ENCODE data around the gene MAGEF1. TPM values are rescaled to one million over a fixed set of nuclear protein-coding genes. Genes with fewer than 3 reads are reported as not detected.

The MAGEF1 gene
- total and polyA plus RNA-seq, 2 donors (not counting 3 experiments of a cell fraction or from before 2014, with no cell fraction given) = 7.0 to 14.2 TPM

DNA sequence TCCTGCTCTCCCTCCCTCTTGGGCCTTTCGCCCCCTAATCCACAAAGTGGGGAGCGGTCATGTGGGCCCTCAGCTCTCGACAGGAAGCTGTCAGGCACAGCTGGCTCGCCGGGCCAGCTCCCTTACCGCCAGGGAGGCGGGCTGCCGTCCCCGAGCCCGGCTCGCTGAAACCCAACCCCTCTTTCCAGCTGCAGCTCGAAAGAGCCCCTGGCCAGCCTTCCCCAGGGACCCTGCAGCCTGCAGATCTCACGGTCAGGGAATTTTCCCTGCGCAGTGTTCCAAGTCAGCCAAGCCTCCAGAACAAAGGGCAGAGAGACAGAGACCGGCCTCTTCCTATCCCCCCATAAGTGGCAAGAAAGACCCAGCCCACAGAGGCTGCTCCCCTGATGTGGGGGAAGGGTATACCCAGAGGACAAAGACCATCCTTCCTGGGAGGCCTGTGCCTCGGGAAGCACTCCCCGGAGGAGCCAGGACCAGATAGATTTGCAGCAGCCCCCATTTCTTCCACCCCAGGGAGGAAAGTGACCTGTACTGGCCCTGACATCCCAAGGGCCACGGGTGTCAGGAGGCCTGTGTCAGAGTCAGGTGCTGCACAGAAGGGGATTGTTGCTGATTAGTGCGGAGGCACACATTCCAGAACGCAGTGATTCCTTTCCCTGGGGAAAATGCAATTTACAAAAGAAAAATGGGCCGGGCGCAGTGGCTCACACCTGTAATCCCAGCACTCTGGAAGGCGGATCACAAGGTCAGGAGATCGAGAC is 32.6 kb downstream of the MAGEF1 start:
- no peaks in the 10 kb centered on the region for H3K9me3 ChIP-seq (replicated peaks; ENCODE audit: control insufficient read depth, insufficient read depth, low read length)
- no peak overlapping the region for H3K9ac ChIP-seq (replicated peaks; ENCODE audit: extremely low read depth, insufficient read depth, low read length)
- no peak for DNase-seq (ENCODE audit: low read depth, low spot score)
- H3K4me2 ChIP-seq (ENCODE audit: insufficient read depth, low read length) = no peak overlapping the region
- no peak overlapping the region for H3K27ac ChIP-seq (ENCODE audit: insufficient read depth, low read depth, low read length)
- CTCF ChIA-PET = no interaction called here
- intact Hi-C loops (cut with micrococcal nuclease) = no loop called here
- no peak for TF ChIP-seq MAX (IDR thresholded peaks at IDR 0.05; ENCODE audit: insufficient read depth, insufficient read length)
- TF ChIP-seq EZH2 (IDR thresholded peaks at IDR 0.05; ENCODE audit: borderline replicate concordance, low read depth, low read length, severe bottlenecking) = no peak
- TF ChIP-seq POLR2AphosphoS5 (IDR thresholded peaks at IDR 0.05; ENCODE audit: insufficient read depth, low read depth, low read length) = no peak
- TF ChIP-seq GATA2 (IDR thresholded peaks at IDR 0.05; ENCODE audit: insufficient read depth, insufficient read length, low read depth, low read length) = no peak
- TF ChIP-seq, protein P1, sequence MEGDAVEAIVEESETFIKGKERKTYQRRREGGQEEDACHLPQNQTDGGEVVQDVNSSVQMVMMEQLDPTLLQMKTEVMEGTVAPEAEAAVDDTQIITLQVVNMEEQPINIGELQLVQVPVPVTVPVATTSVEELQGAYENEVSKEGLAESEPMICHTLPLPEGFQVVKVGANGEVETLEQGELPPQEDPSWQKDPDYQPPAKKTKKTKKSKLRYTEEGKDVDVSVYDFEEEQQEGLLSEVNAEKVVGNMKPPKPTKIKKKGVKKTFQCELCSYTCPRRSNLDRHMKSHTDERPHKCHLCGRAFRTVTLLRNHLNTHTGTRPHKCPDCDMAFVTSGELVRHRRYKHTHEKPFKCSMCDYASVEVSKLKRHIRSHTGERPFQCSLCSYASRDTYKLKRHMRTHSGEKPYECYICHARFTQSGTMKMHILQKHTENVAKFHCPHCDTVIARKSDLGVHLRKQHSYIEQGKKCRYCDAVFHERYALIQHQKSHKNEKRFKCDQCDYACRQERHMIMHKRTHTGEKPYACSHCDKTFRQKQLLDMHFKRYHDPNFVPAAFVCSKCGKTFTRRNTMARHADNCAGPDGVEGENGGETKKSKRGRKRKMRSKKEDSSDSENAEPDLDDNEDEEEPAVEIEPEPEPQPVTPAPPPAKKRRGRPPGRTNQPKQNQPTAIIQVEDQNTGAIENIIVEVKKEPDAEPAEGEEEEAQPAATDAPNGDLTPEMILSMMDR (IDR thresholded peaks at IDR 0.05; ENCODE audit: extremely low read depth in 1 of 2, insufficient read depth in 1 of 2, low read depth in 1 of 2, low read length in 2 of 2) = no peak
- no peak for TF ChIP-seq POLR2A (IDR thresholded peaks at IDR 0.05; ENCODE audit: low read depth, low read length)
- no peak for TF ChIP-seq MYC (IDR thresholded peaks at IDR 0.05; ENCODE audit: low read depth, low read length)
- no peak for TF ChIP-seq FOS (IDR thresholded peaks at IDR 0.05; ENCODE audit: borderline replicate concordance, insufficient read depth, low read length)
- no peak for TF ChIP-seq JUN (IDR thresholded peaks at IDR 0.05; ENCODE audit: borderline replicate concordance, insufficient read depth, insufficient read length, low read depth)
- no peaks in the 10 kb centered on the region for H3K79me2 ChIP-seq (ENCODE audit: control insufficient read depth, insufficient read depth, low read length)
- no TSS peak for BruUV-seq (replicated peaks)
- POLR2A ChIA-PET = no interaction called here
- H3K36me3 ChIP-seq (ENCODE audit: control insufficient read depth in 2 of 2, extremely low read depth in 1 of 2, insufficient read depth in 2 of 2, low read length in 2 of 2) = no peaks in the 10 kb centered on the region
- no peak overlapping the region for H3K4me3 ChIP-seq (replicated peaks in 1 of 3; ENCODE audit: insufficient read depth in 1 of 3, low read depth in 1 of 3, low read length in 3 of 3)
- FAIRE-seq = no peak
- no peak overlapping the region for H2AFZ ChIP-seq (ENCODE audit: low read depth, low read length)
- H3K27me3 ChIP-seq (ENCODE audit: control insufficient read depth in 2 of 2, insufficient read depth in 2 of 2, low read length in 2 of 2) = peaks cover 0 to 2% of the 10 kb centered on the region in 2 experiments
- dilution Hi-C loops (cut with MboI; ENCODE audit: extremely low pct_ligation_motif_present, low sequenced_read_pairs) = no loop called here
- no peaks in the 10 kb centered on the region for H4K20me1 ChIP-seq (replicated peaks; ENCODE audit: control insufficient read depth, extremely low read depth, insufficient read depth, low read length)
- no peaks in the 10 kb centered on the region for H3K4me1 ChIP-seq (ENCODE audit: control insufficient read depth, extremely low read depth, insufficient read depth, low read length)
- no peaks in the 10 kb centered on the region for H3K9me1 ChIP-seq (replicated peaks; ENCODE audit: control insufficient read depth, extremely low read depth, insufficient read depth, low read length)

Measured in endothelial cell of umbilical vein (primary cell).